ENCODE measurements around the gene RAPGEFL1.
"Not testable (repeated sequence)": the region's sequence is repeated elsewhere in the genome, so short reads cannot be mapped to it uniquely, and the experiment has no call there.

RAPGEFL1 gene

DNA sequence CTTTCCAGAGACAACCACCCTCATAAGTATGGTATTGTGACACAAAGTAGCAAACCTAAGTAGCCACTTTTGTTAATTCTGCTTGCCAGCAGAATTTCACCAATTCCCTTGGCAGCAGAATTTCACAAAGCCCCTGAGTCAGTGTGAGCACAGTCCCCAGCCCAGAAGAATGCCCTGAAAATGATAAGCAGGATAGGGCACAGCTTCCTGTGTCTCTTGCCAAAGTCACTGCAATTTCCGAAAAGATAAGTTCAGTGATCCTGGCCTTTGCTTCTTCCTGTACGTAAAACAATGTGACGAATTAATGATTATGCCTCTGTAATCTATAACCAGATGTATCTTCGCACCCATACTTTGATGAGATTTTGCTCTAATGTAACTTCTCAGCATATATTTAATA is 25.9 kb downstream of the RAPGEFL1 start:
- H3K4me3 ChIP-seq (ENCODE audit: control insufficient read depth, low read depth, low read length), result no peak overlapping the region
- no peak for DNase-seq (ENCODE audit: low read depth)
- TF ChIP-seq, protein P1, sequence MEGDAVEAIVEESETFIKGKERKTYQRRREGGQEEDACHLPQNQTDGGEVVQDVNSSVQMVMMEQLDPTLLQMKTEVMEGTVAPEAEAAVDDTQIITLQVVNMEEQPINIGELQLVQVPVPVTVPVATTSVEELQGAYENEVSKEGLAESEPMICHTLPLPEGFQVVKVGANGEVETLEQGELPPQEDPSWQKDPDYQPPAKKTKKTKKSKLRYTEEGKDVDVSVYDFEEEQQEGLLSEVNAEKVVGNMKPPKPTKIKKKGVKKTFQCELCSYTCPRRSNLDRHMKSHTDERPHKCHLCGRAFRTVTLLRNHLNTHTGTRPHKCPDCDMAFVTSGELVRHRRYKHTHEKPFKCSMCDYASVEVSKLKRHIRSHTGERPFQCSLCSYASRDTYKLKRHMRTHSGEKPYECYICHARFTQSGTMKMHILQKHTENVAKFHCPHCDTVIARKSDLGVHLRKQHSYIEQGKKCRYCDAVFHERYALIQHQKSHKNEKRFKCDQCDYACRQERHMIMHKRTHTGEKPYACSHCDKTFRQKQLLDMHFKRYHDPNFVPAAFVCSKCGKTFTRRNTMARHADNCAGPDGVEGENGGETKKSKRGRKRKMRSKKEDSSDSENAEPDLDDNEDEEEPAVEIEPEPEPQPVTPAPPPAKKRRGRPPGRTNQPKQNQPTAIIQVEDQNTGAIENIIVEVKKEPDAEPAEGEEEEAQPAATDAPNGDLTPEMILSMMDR (conservative IDR thresholded peaks at IDR 0.05; ENCODE audit: control insufficient read depth, insufficient read depth, low read depth, low read length), result no peak

DNA sequence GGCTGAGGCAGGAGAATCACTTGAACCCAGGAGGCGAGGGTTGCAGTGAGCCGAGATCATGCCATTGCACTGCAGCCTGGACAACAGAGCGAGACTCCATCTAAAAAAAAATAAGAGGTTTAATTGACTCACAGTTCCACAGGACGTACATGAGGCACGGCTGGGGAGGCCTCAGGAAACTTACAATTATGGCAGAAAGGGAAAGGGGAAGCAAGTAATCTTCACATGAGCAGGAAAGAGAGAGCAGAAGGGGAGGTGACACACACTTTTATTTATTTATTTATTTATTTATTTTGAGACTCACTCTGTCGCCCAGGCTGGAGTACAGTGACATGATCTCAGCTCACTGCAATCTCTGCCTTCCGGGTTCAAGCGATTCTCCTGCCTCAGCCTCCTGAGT is 28.9 kb downstream of the RAPGEFL1 start:
- not testable (repeated sequence) for H3K4me3 ChIP-seq (ENCODE audit: control insufficient read depth, low read depth, low read length); DNase-seq (ENCODE audit: low read depth)

DNA sequence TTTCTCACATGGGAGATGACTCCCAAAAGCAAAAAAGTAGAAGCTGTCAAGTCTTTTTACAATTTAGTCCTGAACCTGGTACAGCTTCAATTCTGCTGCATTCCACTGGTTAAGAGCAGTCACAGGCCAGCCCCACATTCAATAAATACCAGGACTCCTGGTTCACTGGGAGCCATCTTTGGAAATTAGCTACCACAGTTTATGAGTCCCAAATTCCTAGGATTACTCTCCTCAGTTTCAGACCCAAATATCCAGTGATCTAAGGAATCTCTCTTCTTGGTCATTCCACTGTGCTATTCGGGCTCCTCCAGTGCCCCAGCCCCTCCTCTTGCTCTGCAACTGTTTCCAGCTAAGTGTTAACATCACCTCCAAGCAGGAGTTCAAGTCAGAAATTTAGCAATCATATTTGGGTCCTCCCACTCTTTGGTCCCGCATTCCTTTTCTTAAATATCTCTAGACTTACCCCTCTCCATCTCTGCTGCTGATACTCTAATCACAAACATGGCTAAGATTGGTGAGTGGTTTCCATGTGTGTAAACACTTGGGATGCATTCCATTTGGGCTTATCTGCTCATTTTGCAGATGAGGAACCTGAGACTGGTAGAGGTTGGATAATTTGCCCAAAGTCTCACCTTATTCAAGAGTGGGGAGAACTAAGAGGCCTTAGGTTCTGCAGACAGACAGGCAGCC is 32.3 kb downstream of the RAPGEFL1 start:
- no peak overlapping the region for H3K4me3 ChIP-seq (ENCODE audit: control insufficient read depth, low read depth, low read length)
- DNase-seq (ENCODE audit: low read depth), result no peak
- TF ChIP-seq, protein P1 (conservative IDR thresholded peaks at IDR 0.05; ENCODE audit: control insufficient read depth, insufficient read depth, low read depth, low read length), result no peak

DNA sequence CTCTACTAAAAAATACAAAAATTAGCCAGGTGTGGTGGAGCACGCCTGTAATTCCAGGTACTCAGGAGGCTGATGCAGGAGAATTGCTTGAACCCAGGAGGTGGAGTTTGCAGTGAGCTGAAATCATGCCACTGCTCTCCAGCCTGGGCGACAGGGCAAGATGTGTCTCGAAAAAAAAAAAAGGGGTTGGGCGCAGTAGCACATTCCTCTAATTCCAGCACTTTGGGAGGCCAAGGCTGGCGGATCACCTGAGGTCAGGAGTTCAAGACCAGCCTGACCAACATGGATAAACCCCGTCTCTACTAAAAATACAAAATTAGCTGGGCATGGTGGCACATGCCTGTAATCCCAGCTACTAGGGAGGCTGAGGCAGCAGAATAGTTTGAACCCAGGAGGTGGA is 36.6 kb downstream of the RAPGEFL1 start:
- not testable (repeated sequence) for H3K4me3 ChIP-seq (ENCODE audit: control insufficient read depth, low read depth, low read length); DNase-seq (ENCODE audit: low read depth)

DNA sequence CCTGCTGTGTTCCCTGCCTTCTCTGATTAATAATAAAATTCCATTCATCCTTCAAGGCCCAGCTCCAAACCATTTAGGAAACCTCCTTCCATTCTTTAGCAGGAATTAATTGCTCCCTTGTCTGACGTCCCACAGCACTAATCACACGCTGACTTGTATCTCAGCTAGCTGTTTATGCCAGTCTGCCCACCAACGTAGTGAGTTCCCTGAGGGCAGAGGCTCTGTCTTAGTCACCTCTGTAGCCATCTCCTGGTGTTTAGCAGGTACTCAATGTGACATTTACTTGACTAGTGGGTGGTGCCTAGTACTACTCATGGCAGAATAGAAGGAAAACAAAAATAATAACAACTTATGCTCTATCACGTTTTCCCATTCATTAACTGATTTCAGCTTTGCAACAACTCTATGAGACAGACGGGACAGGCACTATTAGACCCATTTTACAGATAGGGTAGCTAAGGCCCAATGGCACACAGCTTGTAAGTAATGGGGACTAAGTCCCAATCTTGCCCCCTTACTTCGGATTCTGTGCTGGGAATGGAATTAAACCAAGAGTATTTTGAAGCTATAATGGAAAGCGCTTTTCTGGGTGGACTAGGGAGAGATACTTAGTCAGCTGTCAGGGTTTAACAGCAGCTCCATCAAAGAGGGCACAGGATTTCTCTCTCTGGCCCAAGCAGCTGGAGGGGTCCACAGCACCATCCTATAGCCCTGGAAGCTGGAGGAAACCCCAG is 40.9 kb downstream of the RAPGEFL1 start:
- no peak overlapping the region for H3K4me3 ChIP-seq (ENCODE audit: control insufficient read depth, low read depth, low read length)
- TF ChIP-seq, protein P1 (conservative IDR thresholded peaks at IDR 0.05; ENCODE audit: control insufficient read depth, insufficient read depth, low read depth, low read length), result no peak
- DNase-seq (ENCODE audit: low read depth), result no peak

DNA sequence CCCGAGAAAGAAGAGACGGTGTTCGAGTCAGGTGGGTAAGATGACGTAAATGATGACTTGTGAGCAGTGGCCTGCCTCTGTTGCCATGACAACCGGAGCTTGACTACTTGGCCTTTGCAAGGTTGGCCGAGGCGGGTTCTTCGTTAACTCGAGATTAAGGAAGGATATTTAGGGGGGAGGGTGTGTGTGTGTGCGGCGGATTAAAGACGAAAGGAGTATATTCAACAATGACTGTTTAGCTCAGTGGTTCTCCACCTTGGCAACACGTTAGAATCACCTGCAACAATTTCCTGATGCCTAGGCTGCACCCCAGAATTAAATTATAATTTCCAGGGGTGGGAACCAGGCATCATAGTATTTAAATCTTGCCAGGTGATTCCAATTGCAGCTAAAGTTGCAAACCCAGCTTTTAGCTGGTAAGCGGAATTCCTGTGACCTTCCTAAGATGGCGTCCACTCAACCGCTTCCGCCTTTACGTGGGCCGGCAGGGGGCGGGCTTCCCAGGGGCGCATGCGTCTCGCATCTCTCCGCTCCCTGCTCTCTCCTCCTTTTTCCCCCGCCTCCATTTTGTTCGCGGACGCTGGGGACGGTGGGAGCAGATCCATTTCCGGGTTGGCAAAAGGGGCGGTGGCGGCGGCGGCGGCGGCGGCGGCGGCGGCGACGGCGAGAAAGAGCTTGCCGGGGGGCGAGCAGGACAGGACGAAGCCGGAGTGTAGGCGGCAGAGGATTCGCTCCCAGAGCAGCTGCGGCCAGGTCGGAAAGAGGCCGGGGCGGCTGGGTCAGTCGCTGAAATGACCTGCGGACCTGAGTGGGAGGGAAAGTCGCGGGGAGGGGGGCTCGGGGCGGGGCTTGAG is 41.7 kb downstream of the RAPGEFL1 start, which contains the start of gene WIPF2:
Gene WIPF2 (plus strand): TSS at position 565 of the 854 bp plus-strand sequence. CDS start 37,156 bp downstream, outside the sequence.
- H3K4me3 ChIP-seq (ENCODE audit: control insufficient read depth, low read depth, low read length), result peak within 1 kb of the TSS; percentile 94
- DNase-seq (ENCODE audit: low read depth), result peak; percentile 92
- TF ChIP-seq, protein P1 (conservative IDR thresholded peaks at IDR 0.05; ENCODE audit: control insufficient read depth, insufficient read depth, low read depth, low read length), result peak; percentile 57

DNA sequence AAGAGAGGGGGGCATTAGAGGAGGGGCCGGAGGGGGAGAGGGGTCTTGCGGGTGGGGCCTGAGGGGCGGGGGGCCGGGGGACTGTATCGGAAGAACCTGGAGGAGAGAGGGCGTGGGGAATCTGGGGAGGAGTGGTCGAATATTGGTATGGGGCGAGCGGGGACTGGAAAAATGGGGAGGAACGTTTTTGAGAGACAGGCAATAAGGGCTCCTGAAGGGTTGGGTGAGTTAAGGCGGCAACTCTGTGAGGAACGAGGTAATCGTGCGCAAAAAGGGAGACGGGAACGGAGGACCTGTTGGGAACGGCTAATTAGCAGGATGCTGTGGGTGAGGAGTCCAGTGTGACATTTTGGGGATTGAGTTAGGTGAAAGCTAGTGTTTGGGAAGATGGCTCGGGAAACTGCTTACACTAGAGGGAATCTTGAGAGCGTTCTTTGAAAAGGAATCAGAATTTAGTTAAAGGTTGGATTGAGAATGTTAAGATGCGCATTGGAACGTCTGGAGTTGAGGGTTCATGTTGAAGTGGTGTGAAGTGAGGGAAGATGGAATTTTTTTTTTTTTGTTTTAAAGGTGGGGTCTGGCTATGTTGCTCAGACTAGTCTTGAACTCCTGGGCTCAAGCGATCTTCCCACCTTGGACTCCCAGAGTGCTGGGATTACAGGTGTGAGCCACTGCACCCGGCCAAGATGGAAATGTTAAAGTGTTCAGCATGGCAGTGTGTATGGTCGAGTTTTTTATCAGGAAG is 42.5 kb downstream of the RAPGEFL1 start:
- peak overlapping the region; percentile 94 for H3K4me3 ChIP-seq (ENCODE audit: control insufficient read depth, low read depth, low read length)
- peak; percentile 39 for DNase-seq (ENCODE audit: low read depth)
- TF ChIP-seq, protein P1 (conservative IDR thresholded peaks at IDR 0.05; ENCODE audit: control insufficient read depth, insufficient read depth, low read depth, low read length), result no peak

All from fibroblast of mammary gland (primary cell).